ENCODE results near the gene RNF222. TPM values are rescaled to one million over a fixed set of nuclear protein-coding genes. Genes with fewer than 3 reads are reported as not detected.

The RNF222 gene
- total and polyA plus RNA-seq, 2 donors (not counting 1 experiment from before 2014, with no cell fraction given), result 3.0 TPM; not detected in 1

DNA sequence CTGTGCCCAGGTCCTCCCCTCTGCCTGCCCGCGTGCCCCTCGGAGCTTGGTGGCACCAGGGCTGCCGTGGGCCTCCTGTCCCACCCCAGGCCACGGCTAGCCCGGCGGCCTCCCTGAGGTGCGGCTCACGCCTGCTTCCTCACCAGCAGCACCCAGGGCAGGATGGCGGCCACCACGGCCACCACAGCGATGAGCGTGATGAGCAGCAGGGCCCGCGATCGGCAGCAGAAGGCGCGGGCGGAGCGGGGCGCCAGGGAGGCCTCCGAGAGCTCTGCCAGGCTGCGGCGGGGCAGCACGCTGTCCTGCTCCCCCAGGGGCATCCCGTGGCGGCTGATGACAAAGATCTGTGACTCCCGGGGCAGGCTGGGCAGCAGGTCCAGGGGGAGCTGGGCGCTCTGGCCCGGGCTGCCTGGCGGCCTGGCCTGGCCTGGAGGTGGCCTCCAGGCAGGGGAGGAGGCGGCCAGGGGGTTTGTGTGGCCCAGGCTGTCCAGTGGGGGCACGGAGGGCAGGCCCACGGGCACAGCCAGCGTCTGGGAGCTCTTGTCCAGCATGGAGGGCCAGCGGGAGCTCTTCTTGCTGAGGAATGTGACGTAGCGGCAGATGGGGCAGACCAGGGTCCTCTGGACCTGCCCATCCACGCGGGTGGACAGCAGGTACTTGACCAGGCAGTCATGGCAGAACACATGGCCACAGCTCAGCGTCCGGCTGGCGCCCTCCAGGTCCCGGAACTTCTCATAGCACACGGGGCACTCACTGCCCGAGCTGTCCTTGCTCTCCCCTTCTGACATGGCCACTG is 4.8 kb downstream of the RNF222 start:
- Histone ChIP-seq H3K36me3 (replicated peaks in 1 of 2; ENCODE audit: control extremely low read depth in 1 of 2, control insufficient read depth in 1 of 2, extremely low read depth in 1 of 2, insufficient read depth in 2 of 2, low read length in 1 of 2) (no peaks in the 10 kb centered on the region), H3K9me3 (ENCODE audit: control extremely low read depth in 1 of 3, control insufficient read depth in 2 of 3, insufficient read depth in 1 of 3, low read length in 2 of 3) (peaks cover 0 to 19% (median 2%) of the 10 kb centered on the region in 3 donors), H3K4me2 (replicated peaks; ENCODE audit: low read depth, low read length, poor library complexity, severe bottlenecking) (peak overlapping the region; percentile 52), H3K4me1 (ENCODE audit: control insufficient read depth in 2 of 2, insufficient read depth in 2 of 2, low read length in 2 of 2) (peaks cover 11 to 14% of the 10 kb centered on the region in 2 donors), H3K27me3 (replicated peaks in 1 of 4; ENCODE audit: control extremely low read depth in 1 of 4, control insufficient read depth in 3 of 4, insufficient read depth in 4 of 4, low read length in 3 of 4) (peaks cover 0 to 18% (median 6%) of the 10 kb centered on the region in 4 experiments), H3K79me2 (ENCODE audit: control insufficient read depth, insufficient read depth, low read length) (no peaks in the 10 kb centered on the region), H4K20me1 (ENCODE audit: control insufficient read depth, insufficient read depth, low read length, poor library complexity, severe bottlenecking) (no peaks in the 10 kb centered on the region), H3K27ac (ENCODE audit: low read length in 2 of 2) (no peak overlapping the region), H3K4me3 (ENCODE audit: control extremely low read depth in 1 of 5, extremely low read depth in 1 of 5, insufficient read depth in 1 of 5, low read depth in 2 of 5, low read length in 4 of 5) (no peak overlapping the region), H3K9ac (ENCODE audit: low read length) (no peak overlapping the region), H2AFZ (ENCODE audit: insufficient read depth, low read depth, low read length, poor library complexity, severe bottlenecking) (peak overlapping the region; percentile 71)
- POLR2A ChIA-PET, result no interaction called here
- Mint-ChIP-seq H3K27me3 (peaks cover 14% of the 10 kb centered on the region), H3K27ac (no peak overlapping the region), H3K9me3 (ENCODE audit: insufficient read depth) (no peaks in the 10 kb centered on the region), H3K4me3 (no peak overlapping the region), H3K4me1 (peaks cover 9% of the 10 kb centered on the region)
- DNase-seq (no peak), ATAC-seq (ENCODE audit: low read depth) (no peak)
- CTCF ChIA-PET, result interaction anchor here (1.8 kb wide), 2 partner anchors 9 to 353 kb away, joined by 5 to 6 read pairs; no protein-coding TSS in a partner anchor
- TF ChIP-seq, protein P1, sequence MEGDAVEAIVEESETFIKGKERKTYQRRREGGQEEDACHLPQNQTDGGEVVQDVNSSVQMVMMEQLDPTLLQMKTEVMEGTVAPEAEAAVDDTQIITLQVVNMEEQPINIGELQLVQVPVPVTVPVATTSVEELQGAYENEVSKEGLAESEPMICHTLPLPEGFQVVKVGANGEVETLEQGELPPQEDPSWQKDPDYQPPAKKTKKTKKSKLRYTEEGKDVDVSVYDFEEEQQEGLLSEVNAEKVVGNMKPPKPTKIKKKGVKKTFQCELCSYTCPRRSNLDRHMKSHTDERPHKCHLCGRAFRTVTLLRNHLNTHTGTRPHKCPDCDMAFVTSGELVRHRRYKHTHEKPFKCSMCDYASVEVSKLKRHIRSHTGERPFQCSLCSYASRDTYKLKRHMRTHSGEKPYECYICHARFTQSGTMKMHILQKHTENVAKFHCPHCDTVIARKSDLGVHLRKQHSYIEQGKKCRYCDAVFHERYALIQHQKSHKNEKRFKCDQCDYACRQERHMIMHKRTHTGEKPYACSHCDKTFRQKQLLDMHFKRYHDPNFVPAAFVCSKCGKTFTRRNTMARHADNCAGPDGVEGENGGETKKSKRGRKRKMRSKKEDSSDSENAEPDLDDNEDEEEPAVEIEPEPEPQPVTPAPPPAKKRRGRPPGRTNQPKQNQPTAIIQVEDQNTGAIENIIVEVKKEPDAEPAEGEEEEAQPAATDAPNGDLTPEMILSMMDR (IDR thresholded peaks at IDR 0.05), result no peak
- TF ChIP-seq EZH2 (IDR thresholded peaks at IDR 0.05; ENCODE audit: borderline replicate concordance, insufficient read depth, low read depth, low read length, poor library complexity, severe bottlenecking), result no peak
- intact Hi-C loops (cut with micrococcal nuclease), result no loop called here
- 94% methylated on average over 46 of the region's 46 CpGs for WGBS (ENCODE audit: insufficient coverage)

DNA sequence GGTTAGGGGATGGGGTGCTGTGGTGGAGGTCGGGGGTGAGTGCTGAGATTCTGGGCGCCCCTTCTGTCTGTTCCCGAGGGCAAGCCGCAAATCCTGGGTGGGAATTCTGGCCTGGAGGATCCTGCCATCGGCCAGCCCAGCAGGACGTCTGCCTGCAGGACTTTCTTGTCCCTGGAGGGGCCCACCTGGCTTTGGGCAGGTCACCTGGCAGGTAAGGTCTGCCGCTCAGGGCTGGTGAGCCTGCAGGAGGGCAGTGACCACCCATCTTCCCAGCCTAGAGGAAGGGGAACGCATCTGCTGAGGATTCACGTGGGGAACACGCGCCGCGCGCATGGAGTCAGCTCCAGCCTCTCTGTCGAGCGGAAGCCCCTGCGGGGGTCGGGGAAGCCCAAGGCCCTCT is 5.4 kb downstream of the RNF222 start:
- H3K4me2 ChIP-seq (replicated peaks; ENCODE audit: low read depth, low read length, poor library complexity, severe bottlenecking), result no peak overlapping the region
- H3K4me3 Mint-ChIP-seq, result no peak overlapping the region

More for the DNA sequence above, 5.4 kb downstream of the RNF222 start:
- ChIA-PET POLR2A (no interaction called here), CTCF (interaction anchor here (0.7 to 1.8 kb wide), 3 partner anchors 8 to 19 kb away, joined by 3 to 5 read pairs (median 4); no protein-coding TSS in a partner anchor)
- Mint-ChIP-seq H3K27ac (no peak overlapping the region), H3K27me3 (peaks cover 10% of the 10 kb centered on the region), H3K4me1 (peaks cover 9% of the 10 kb centered on the region), H3K9me3 (ENCODE audit: insufficient read depth) (no peaks in the 10 kb centered on the region)
- peaks cover 0 to 13% (median 4%) of the 10 kb centered on the region in 4 experiments for H3K27me3 ChIP-seq (replicated peaks in 1 of 4; ENCODE audit: control extremely low read depth in 1 of 4, control insufficient read depth in 3 of 4, insufficient read depth in 4 of 4, low read length in 3 of 4)
- H3K9ac ChIP-seq (ENCODE audit: low read length), result no peak overlapping the region
- H3K79me2 ChIP-seq (ENCODE audit: control insufficient read depth, insufficient read depth, low read length), result peaks cover 3% of the 10 kb centered on the region
- H3K4me1 ChIP-seq (ENCODE audit: control insufficient read depth in 2 of 2, insufficient read depth in 2 of 2, low read length in 2 of 2), result peaks cover 11 to 14% of the 10 kb centered on the region in 2 donors
- ATAC-seq (ENCODE audit: low read depth), result no peak
- no peak overlapping the region for H3K27ac ChIP-seq (ENCODE audit: low read length in 2 of 2)
- DNase-seq, result no peak
- H4K20me1 ChIP-seq (ENCODE audit: control insufficient read depth, insufficient read depth, low read length, poor library complexity, severe bottlenecking), result no peaks in the 10 kb centered on the region
- intact Hi-C loops (cut with micrococcal nuclease), result no loop called here
- H3K9me3 ChIP-seq (ENCODE audit: control extremely low read depth in 1 of 3, control insufficient read depth in 2 of 3, insufficient read depth in 1 of 3, low read length in 2 of 3), result peaks cover 0 to 19% (median 2%) of the 10 kb centered on the region in 3 donors
- TF ChIP-seq, protein P1 (IDR thresholded peaks at IDR 0.05), result no peak
- no peak for TF ChIP-seq EZH2 (IDR thresholded peaks at IDR 0.05; ENCODE audit: borderline replicate concordance, insufficient read depth, low read depth, low read length, poor library complexity, severe bottlenecking)
- no peak overlapping the region for H2AFZ ChIP-seq (ENCODE audit: insufficient read depth, low read depth, low read length, poor library complexity, severe bottlenecking)
- no peak overlapping the region for H3K4me3 ChIP-seq (ENCODE audit: control extremely low read depth in 1 of 5, extremely low read depth in 1 of 5, insufficient read depth in 1 of 5, low read depth in 2 of 5, low read length in 4 of 5)
- H3K36me3 ChIP-seq (replicated peaks in 1 of 2; ENCODE audit: control extremely low read depth in 1 of 2, control insufficient read depth in 1 of 2, extremely low read depth in 1 of 2, insufficient read depth in 2 of 2, low read length in 1 of 2), result no peaks in the 10 kb centered on the region
- 88% methylated on average over 11 of the region's 18 CpGs for WGBS (ENCODE audit: insufficient coverage)

Measured in B cell (primary cell).